Type B pancreatic cell (in vitro differentiated cells): ENCODE results near the gene LCN15. TPM values are rescaled to one million over a fixed set of nuclear protein-coding genes. Genes with fewer than 3 reads are reported as not detected.
"Not testable (repeated sequence)": the region's sequence is repeated elsewhere in the genome, so short reads cannot be mapped to it uniquely, and the experiment has no call there.

Source experiments
- DNase-seq: peaks from one replicate; pipeline ENCODE4 v3.0.0; 2021; ENCODE audit warnings: mixed read lengths; ENCODE audit not compliant: unreplicated experiment; ENCODE audit errors: extremely low spot score
- H3K27ac Mint-ChIP-seq: 2 replicates; pipeline ENCODE4 v1.8.0; 2021; ENCODE audit warnings: mild to moderate bottlenecking, mixed read lengths
- H3K27me3 Mint-ChIP-seq: 2 replicates; pipeline ENCODE4 v1.8.0; 2021; ENCODE audit warnings: mixed read lengths
- H3K36me3 Mint-ChIP-seq: 2 replicates; pipeline ENCODE4 v1.8.0; 2021; ENCODE audit warnings: mixed read lengths
- H3K4me1 Mint-ChIP-seq: one replicate; pipeline ENCODE4 v1.8.0; 2021; ENCODE audit warnings: mixed read lengths; ENCODE audit not compliant: unreplicated experiment
- H3K4me3 Mint-ChIP-seq: 2 replicates; pipeline ENCODE4 v1.8.0; 2021; ENCODE audit warnings: mild to moderate bottlenecking, mixed read lengths
- H3K9me3 Mint-ChIP-seq: 2 replicates; pipeline ENCODE4 v1.8.0; 2021; ENCODE audit warnings: mixed read lengths
- total RNA-seq: library from RNA; stranded (reverse); gene quantifications from 2 replicates; pipeline ENCODE4 v1.2.1, GENCODE V29; 2021; ENCODE audit warnings: low replicate concordance
- TF ChIP-seq, protein P1 (sequence below): fragments of 200-600 bp; sonication (generic); conservative IDR thresholded peaks from 2 replicates; pipeline ENCODE4 v1.5.0; 2021; ENCODE audit warnings: antibody characterized with exemption, mild to moderate bottlenecking

LCN15 gene
- total RNA-seq, 1 donor from 2014 or later, result 0.77 TPM

DNA sequence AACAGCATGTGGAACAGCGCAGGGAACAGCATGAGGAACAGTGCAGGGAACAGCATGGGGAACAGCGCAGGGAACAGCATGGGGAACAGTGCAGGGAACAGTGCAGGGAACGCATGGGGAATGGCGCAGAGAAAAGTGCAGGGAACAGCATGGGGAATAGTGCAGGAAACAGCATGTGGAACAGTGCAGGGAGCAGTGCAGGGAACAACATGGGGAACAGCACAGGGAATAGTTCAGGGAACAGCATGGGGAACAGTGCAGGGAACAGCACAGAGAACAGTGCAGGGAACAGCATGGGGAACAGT, 8.2 kb downstream of the LCN15 start:
- TF ChIP-seq, protein P1, sequence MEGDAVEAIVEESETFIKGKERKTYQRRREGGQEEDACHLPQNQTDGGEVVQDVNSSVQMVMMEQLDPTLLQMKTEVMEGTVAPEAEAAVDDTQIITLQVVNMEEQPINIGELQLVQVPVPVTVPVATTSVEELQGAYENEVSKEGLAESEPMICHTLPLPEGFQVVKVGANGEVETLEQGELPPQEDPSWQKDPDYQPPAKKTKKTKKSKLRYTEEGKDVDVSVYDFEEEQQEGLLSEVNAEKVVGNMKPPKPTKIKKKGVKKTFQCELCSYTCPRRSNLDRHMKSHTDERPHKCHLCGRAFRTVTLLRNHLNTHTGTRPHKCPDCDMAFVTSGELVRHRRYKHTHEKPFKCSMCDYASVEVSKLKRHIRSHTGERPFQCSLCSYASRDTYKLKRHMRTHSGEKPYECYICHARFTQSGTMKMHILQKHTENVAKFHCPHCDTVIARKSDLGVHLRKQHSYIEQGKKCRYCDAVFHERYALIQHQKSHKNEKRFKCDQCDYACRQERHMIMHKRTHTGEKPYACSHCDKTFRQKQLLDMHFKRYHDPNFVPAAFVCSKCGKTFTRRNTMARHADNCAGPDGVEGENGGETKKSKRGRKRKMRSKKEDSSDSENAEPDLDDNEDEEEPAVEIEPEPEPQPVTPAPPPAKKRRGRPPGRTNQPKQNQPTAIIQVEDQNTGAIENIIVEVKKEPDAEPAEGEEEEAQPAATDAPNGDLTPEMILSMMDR, result no peak
- Mint-ChIP-seq H3K4me1 (peaks cover 8% of the 10 kb centered on the region), H3K9me3 (peaks cover 8% of the 10 kb centered on the region), H3K4me3 (no peak overlapping the region), H3K27ac (no peak overlapping the region), H3K36me3 (no peaks in the 10 kb centered on the region), H3K27me3 (peaks cover 12% of the 10 kb centered on the region)
- DNase-seq, result no peak

DNA sequence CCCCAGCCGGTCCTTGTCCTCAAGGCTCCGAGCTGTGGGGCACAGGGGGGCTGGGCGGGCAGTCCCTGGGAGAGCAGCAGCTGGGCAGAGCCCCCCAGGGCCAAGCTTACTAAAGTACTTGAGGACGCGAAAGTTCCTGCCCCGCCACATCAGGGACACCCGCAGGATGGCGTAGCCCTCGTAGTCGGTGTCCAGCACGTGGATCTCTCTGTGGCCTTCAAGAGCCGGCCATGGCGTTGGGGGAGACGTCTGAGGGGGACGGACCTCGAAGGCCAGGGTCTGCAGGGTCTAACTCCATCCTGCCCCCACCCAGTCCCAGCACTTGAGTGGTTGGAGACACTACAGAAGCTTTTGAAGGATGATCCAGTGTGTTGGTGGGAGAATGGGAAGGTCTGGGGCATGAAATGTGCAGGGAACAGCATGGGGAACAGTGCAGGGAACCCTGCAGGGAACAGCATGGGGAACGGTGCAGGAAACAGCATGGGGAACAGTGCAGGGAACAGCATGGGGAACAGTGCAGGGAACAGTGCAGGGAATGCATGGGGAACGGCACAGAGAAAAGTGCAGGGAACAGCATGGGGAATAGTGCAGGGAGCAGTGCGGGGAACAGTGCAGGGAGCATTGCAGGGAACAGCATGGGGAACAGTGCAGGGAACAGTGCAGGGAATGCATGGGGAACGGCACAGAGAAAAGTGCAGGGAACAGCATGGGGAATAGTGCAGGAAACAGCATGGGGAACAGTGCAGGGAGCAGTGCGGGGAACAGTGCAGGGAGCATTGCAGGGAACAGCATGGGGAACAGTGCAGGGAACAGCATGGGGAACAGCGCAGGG, 8.8 kb downstream of the LCN15 start:
- not testable (repeated sequence) for H3K4me3 Mint-ChIP-seq, DNase-seq, H3K27ac Mint-ChIP-seq, H3K36me3 Mint-ChIP-seq, H3K4me1 Mint-ChIP-seq, H3K9me3 Mint-ChIP-seq
- H3K27me3 Mint-ChIP-seq, result peaks cover 12% of the 10 kb centered on the region

DNA sequence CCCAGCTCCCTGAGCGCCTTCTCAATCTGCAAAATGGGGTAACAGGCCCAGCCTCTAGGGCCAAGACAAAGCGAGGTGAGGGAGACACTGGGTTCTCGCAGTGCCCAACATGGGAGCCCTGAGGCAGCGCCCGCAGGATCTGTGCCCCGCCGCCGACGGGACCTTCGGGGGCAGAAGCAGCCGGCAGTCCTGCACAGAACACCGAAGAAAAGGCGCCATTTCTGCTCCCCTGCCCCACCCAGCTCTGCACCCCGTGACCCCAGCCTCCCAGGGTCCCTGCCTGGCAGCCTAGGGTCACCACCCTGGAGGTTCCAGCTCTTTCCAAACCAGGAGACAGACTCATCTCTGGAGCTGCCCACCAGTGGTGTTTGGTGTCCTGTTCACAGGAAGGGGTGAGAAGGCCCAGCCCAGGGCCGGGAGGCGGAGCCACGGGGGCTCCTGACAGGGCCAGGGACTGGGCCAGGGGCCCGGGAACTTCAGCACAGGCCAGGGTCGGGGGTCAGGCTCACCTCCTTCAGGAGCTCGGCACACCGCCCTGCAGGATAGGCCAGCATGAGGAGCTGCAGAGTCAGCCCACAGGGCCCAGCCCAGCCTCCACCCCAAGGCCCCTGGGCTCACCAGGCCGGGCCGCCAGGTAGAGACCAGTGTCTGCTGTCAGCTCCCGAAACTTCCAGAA, 9.6 kb downstream of the LCN15 start:
- TF ChIP-seq, protein P1, result no peak
- no peak overlapping the region for H3K27ac Mint-ChIP-seq
- H3K9me3 Mint-ChIP-seq, result peaks cover 8% of the 10 kb centered on the region
- DNase-seq, result no peak
- no peaks in the 10 kb centered on the region for H3K4me1 Mint-ChIP-seq
- H3K36me3 Mint-ChIP-seq, result no peaks in the 10 kb centered on the region
- H3K4me3 Mint-ChIP-seq, result no peak overlapping the region
- H3K27me3 Mint-ChIP-seq, result peaks cover 12% of the 10 kb centered on the region

DNA sequence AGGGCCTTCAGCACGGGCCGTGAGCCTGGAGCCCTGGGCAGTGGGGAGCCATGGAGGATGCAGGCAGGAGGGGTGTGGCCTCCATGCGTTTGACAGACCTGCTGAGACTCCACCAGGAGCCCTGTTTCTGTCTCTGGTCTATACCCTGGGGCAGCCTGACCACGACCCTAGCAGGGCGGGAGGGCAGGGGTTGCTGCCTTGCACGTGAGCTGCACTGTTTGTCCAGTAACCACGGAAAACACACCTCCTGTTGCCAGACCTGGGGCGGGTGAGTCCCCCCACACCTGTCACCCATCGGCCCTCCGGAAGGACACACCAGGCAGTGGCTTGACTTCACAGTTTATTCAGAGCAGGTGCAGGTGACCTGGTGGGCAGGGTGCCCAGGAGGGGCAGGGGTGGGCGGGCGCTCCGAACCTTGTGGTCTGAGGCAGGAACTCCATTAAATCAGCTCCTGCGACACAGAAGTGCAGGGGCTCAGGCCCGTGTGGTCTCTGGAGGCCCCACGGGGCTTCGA, 10.2 kb downstream of the LCN15 start:
- Mint-ChIP-seq H3K9me3 (peaks cover 8% of the 10 kb centered on the region), H3K27ac (no peak overlapping the region), H3K4me1 (no peaks in the 10 kb centered on the region), H3K36me3 (no peaks in the 10 kb centered on the region), H3K27me3 (peaks cover 12% of the 10 kb centered on the region), H3K4me3 (no peak overlapping the region)
- TF ChIP-seq, protein P1, result no peak
- no peak for DNase-seq

DNA sequence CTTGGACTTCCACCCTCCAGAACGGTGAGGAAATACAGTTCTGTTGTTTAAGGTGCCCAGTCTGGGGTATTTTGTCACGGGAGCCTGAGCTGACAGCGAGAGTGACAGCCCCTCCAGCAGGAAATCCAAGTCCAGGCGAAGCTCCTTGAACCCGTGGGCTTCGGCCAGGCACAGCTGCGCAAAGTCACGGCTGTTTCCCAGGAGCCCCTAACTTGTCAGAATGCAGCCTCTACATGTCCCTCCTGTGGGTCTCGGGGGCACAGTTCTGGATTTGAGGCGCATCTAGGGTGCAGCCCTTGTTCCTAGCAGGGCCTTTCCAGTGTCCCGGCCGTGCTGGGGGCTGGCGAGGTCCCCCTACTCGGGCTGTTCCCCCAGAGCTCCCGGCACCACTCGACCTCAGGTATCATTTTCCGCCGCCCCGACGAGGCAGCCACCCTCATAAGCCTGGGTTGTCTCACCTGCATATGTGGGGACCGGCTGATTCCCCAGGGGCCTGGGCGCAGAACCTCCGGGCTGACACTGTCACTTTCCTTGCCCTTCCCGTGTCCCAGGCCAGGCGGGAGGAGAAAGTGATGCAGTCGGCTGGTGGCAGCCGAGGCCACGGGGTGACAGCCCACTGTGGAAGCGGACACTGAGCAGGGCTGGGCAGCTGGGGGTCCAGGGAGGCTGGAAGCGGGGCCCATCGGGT, 10.8 kb downstream of the LCN15 start:
- Mint-ChIP-seq H3K9me3 (peaks cover 8% of the 10 kb centered on the region), H3K4me1 (no peaks in the 10 kb centered on the region), H3K4me3 (no peak overlapping the region), H3K27ac (no peak overlapping the region), H3K27me3 (peaks cover 12% of the 10 kb centered on the region), H3K36me3 (no peaks in the 10 kb centered on the region)
- TF ChIP-seq, protein P1, result no peak
- no peak for DNase-seq

DNA sequence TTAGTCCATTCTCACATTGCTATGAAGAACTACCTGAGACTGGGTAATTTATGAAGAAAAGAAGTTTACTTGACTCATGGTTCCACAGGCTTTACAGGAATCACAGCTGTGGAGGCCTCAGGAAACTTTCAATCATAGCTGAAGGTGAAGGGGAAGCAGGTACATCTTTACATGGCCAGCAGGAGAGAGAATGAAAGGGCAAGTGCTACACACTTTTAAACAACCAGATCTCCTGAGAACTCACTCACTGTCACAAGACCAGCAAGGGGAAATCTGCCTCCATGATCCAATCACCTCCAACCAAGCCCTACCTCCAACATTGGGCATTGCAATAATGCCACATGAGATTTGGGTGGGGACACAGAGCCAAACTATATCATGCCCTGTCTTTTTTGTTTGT, 12.5 kb downstream of the LCN15 start:
- Mint-ChIP-seq H3K36me3 (no peaks in the 10 kb centered on the region), H3K9me3 (peaks cover 8% of the 10 kb centered on the region), H3K4me1 (no peaks in the 10 kb centered on the region), H3K27ac (no peak overlapping the region), H3K4me3 (no peak overlapping the region), H3K27me3 (peaks cover 12% of the 10 kb centered on the region)
- TF ChIP-seq, protein P1, result no peak
- DNase-seq, result no peak
